ENCODE data around the gene ACP5.
"Not testable (repeated sequence)": the region's sequence is repeated elsewhere in the genome, so short reads cannot be mapped to it uniquely, and the experiment has no call there.

Gene ACP5

GRCh38 chr19:11578258-11579142 lies 1.1 kb upstream of the ACP5 start:
- no peak for DNase-seq

DNA sequence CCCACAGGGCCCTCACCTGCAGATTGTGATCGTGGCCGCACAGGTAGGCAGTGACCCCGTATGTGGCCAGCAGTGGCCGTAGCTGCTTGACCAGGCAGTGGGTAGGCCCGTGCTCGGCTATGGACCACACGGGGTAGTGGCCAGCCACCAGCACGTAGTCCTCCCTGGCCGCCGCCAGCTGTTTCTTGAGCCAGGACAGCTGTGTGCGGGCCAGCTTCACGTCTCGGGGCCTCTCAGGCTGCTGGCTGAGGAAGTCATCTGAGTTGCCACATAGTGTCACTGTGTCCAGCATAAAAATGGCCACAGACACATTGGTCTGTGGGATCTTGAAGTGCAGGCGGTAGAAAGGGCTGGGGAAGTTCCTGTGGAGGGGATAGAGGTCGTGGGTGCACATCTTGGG lies 1.2 kb downstream of the ACP5 start:
- no peak for DNase-seq

DNA sequence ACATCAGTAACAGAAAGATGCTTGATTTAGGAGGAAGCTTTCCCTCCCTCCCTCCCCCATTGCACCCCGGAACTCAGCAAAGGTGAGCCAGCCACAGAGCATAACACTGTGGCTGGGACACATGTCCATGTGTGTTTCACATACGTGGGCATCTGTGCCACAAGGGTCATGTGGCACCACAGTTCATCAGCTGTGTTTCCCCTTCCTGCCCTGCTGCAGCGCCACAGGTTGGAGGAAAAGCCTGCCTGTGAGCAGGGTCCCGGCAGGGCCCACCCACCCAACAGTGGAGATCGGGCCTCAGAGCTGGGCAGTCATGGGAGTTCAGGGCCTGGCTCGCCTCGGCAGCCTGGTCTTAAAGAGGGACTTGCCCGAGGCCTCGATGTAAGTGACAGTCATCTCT lies 2.8 kb downstream of the ACP5 start:
- DNase-seq, result no peak

DNA sequence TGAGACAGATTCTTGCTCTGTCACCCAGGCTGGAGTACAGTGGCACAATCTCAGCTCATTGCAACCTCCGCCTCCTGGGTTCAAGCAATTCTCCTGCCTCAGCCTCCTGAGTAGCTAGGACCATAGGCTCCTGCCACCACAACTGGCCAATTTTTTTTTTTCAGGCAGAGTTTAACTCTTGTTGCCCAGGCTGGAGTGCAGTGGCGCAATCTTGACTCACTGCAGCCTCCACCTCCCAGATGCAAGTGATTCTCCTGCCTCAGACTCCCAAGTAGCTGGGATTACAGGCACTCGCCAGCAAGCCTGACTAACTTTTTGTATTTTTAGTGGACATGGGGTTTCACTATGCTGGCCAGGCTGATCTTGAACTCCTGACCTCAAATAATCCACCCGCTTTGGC lies 3.7 kb downstream of the ACP5 start:
- not testable (repeated sequence) for DNase-seq

DNA sequence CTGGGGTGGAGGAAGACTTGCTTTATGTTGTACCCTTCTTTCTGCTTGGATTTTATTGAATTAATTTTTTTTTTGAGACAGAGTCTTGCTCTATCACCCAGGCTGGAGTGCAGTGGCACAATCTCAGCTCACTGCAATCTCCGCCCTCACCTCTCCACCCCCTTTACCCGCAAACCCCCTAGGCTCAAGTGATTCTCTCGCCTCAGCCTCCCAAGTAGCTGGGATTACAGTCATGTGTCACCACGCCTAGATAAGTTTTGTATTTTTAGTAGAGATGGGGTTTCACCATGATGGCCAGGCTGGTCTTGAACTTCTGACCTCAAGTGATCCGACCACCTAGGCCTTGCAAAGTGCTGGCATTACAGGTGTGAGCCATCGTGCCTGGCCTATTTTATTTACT lies 4.1 kb downstream of the ACP5 start:
- not testable (repeated sequence) for DNase-seq

DNA sequence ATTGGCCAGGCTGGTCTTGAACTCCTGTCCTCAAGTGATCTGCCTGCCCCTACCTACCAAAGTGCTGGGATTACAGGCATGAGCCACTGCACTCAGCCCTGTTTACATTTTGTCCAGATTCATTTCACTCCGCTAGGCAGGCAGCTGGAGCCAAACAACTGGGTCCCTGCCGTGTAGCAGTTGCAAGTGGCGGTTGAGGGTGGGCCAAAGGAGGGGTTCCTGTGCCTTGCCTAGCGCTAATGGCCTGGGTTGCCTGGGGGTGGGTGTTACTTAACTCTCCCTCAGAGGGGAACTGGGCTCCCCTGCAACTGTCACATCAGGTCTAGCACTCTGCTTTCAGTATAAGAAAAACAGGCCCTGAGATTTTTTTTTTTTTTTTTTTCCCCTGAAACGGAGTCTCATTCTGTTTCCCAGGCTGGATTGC lies 7.4 kb downstream of the ACP5 start:
- DNase-seq, result no peak

DNA sequence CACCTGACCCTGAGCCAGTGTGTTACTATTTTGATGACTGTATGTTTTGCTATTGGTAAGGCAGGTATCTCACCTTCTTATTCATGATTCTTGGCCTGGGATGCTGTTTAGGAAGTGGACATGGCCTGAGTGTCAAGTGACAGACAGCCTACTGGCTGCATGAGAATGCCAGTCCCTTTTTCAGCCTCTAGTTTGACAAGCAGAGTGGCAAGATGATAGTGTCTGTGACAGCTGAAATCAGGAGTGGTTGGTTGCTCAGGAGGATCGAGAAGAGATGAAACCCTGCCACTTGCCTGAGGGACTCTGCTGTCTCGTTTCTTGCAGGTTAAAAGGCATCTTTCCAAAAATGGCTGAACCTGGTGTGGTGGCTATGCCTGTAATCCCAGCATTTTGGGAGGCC lies 11.3 kb downstream of the ACP5 start:
- no peak for DNase-seq

GRCh38 chr19:11565649-11565980 lies 11.8 kb downstream of the ACP5 start:
- not testable (repeated sequence) for DNase-seq

GRCh38 chr19:11564082-11564807 lies 13.2 kb downstream of the ACP5 start:
- DNase-seq, result not testable (repeated sequence)

DNA sequence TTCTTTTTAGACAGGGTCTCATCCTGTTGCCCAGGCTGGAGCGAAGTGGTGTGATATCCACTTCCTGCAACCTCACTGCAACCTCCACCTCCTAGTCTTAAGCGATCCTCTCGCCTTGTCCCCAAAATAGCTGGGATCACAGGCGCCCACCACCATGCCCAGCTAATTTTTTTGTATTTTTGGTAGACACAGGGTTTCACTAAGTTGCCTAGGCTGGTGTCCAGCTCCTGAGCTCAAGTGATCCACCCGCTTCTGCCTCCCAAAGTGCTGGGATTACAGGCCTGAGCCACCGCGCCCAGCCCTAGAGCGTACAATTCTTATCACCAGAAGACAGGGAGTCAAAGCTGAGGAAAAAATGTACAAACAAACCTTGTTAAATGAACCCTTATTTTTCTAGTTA lies 13.9 kb downstream of the ACP5 start:
- no peak for DNase-seq

DNA sequence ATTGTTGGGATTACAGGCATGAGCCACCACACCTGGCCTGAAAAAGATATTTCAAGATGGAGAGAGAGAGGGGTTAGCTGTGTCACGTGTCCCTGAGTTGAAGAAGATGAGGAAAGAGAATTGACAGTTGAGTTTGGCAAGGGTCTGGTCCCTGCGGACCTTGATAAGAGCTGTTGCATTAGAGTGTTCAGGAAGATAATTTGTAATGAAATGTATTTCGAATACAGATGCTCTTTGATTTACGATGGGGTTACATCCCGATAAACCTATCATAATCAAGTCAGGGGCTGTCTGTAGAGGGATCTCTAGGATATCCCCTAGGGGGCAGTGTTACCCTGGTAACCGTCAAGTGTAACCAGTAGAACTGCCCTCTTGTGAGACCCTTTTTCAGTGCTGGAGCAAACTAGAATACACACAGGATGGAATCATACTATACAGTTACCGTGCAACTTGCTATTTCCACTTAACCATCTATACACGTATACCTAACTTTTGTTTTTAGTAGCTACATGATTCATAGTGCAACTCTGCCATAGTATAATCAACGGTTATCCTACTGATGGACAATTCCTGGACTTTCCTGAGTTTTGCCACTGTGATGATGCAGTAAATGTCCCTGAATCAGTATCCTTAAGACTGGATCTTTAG lies 16.9 kb downstream of the ACP5 start:
- DNase-seq, result peak; percentile 72

GRCh38 chr19:11558881-11559828 lies 18.3 kb downstream of the ACP5 start, which contains the start of gene ELOF1:
Gene ELOF1, minus strand, starts transcription at chr19:11559230. Its CDS starts 4,883 bp downstream, at chr19:11554347.
- DNase-seq, result peak; percentile 96

- DNase-seq, result no peak
These were observed 20.6 kb downstream of the ACP5 start for GRCh38 chr19:11556634-11557420.

DNA sequence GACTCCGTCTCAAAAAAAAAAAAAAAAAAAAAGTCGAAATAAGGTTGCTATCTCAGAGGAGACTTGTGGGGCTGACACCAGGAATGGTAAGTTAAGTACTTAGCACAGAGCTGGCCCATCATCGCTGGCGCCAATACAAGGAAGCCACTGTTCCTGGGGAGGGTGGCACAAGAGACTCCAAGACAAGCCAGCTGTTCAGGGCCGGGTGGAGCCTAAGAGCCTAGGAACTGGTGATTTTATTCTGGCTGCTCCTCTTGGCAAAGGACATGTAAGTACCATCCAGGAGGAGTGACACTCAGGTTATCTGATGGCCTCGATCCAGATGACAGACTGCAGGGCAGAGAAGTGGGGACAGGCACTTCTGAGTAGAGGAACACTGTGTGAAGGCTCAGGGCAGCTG lies 22.2 kb downstream of the ACP5 start:
- no peak for DNase-seq

DNA sequence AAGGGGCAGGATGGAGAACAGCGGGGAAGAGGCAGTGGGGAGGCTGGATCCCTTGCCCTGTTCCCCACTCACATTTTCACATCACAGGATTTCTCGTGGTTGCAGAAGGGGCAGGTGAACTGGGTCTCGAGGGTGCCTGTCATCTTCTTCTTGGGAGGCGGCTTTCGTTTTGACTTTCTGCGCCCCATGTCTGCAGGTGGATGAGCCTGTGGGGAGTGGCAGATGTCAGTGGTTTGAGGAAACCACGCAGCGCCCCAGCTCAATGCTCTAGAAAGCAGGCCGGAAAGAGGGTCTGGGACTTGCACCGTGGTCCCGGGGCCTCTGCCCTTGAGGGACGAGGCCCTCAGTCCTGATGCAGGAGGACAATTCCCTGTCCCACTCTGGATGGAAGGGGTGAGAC lies 23.3 kb downstream of the ACP5 start:
- no peak for DNase-seq

DNA sequence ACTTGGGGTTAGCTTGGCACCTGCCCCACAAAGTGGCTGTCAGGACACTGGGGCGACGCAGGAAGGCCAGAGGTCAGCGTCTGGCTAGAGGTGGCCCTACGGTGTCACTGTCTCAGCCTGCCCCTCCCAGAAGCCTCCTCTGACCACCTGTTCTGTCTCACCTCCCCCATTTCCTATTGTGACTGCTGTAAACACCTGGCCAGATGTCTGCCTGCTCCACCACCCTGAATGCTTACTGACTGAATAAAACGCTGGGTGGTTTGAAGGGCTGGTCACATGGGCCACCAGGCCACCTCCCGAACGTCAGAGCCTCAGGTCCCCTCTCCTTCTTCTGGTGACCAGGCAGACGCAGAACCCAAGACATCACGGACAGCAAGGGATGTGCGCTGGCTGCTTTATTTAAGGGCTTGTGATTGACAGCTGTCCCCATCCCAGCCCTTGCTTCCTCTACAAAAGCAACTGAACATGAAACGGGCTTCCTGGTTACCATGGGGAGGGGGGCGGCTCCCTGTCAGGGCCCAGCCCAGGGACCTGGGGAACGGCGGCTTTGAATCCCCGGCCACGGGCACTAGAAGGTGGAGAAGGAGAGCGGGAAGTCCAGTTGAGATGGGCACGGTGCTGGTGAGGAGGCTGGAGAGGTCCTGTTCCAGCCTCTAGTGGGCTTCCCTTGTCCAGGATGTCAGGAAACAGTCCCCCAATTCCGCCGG lies 24.6 kb downstream of the ACP5 start:
- no peak for DNase-seq

DNA sequence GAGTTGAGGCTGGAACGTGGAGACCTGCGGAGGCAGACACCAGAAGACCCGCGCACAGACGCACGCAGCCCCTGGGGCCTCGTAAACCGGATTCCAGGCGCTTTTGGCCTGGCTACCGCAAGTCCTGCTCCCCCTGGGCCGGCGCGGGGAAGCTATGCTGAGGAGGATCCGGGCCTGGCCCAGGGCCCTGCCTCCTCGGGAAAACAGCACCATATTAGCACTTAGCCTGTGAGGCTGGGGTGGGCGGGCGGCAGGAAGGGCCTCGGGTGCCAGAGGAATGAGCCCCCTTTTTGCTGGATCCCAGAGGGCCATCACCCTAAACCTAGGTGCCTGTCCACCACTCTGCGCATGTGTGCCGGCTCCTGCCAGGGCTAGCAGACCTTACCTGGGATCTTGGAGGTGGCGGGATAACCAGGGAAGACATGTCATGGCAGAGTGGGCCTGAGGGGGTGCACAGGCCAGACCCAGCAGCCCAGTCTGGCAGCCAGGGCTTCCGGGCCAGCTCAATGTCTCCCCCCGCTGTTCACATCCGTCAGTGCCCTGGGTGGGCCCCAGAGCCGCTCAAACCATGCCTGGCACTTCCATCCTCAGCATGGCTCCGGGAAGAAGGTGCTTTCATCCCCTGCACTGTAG lies 25.7 kb downstream of the ACP5 start:
- DNase-seq, result no peak

DNA sequence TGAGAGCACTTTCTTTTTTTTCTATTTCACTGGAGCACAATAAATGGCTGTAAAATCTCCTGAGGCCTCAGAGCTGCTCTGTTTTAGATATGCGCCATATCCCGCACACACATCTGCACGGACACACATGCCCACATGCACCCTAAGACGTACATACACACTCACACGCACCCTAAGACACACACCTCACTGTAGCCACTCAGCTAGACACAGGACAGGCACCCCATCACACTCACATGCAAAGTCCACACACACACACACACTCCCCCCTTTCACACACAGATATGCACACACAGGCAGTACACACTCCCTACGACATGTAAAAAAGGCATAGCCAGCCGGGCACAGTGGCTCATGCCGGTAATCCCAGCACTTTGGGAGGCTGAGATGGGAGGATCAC lies 27.2 kb downstream of the ACP5 start:
- DNase-seq, result no peak

DNA sequence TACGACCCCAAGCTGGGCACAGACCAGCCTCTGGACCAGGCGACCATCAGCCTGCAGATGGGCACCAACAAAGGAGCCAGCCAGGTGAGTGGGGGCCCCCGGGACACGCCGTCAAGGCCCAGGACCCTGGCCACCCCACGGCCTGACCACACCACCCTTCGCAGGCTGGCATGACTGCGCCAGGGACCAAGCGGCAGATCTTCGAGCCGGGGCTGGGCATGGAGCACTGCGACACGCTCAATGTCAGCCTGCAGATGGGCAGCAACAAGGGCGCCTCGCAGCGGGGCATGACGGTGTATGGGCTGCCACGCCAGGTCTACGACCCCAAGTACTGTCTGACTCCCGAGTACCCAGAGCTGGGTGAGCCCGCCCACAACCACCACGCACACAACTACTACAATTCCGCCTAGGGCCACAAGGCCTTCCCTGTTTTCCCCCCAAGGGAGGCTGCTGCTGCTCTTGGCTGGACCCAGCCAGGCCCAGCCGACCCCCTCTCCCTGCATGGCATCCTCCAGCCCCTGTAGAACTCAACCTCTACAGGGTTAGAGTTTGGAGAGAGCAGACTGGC lies 28.0 kb downstream of the ACP5 start:
- no peak for DNase-seq

Measured in NCI-H446 treated with DMSO at 0.1 percent for 48 hours (cell line).